ENCODE data around the gene TBX19. TPM values are rescaled to one million over a fixed set of nuclear protein-coding genes. Genes with fewer than 3 reads are reported as not detected.

Gene TBX19
- total RNA-seq, 1 donor from 2014 or later: 3.1 TPM

DNA sequence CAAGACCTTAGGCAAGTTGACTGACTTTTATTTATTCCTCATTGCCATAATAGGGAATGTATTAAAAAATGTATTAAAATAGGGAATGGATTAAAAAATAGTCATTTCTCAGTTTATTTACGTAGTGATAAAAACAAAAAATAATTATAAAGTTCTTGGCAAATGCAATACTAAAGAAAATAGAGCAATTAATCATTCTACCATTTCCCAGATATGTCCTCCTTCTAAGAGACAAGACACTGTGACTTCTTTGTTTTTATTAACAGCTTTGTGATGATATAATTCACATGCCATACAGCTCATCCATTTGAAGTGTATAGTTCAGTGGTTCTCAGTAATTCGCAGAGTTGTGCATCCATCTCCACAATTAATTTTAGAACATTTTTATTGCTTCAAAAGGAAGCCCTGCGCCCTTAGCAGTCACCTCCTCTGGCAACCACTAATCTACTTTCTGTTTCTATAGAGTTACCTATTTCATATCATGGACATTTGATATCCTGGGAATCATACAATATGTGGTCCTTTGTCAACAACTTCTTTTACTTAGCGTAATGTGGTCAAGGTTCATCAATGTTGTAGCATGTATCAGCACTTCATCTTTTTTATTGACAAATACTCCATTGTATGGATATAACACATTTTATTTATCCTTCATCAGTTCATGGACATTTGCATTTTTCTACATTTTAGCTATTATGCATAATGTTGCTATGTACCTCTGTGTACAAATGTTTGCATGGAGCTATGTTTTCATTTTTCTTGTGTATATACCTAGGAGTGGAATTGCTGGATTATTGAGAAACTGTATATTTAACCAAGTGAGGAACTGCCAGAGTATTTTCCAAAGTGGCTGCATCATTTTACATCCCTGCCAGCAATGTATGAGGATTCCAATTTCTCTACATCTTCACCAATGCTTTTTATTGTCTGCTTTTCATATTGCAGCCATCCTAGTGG lies 5.6 kb downstream of the TBX19 start:
- no peaks in the 10 kb centered on the region for H3K9me3 ChIP-seq (ENCODE audit: low read depth)
- Mint-ChIP-seq H3K27ac (no peak overlapping the region), H3K4me3 (no peak overlapping the region), H3K4me1 (peaks cover 5% of the 10 kb centered on the region), H3K36me3 (no peaks in the 10 kb centered on the region), H3K9me3 (no peaks in the 10 kb centered on the region), H3K27me3 (ENCODE audit: insufficient read depth, low read depth) (peaks cover 3% of the 10 kb centered on the region)
- no peak overlapping the region for H3K4me2 ChIP-seq
- peaks cover 5% of the 10 kb centered on the region for H3F3A ChIP-seq (ENCODE audit: low read depth)
- peaks cover 14% of the 10 kb centered on the region for H3K4me1 ChIP-seq
- H4K20me1 ChIP-seq (ENCODE audit: low read depth): no peaks in the 10 kb centered on the region
- H3K27me3 ChIP-seq: no peaks in the 10 kb centered on the region
- H3K79me2 ChIP-seq (ENCODE audit: low read depth): no peaks in the 10 kb centered on the region
- TF ChIP-seq EZH2phosphoT487 (IDR thresholded peaks at IDR 0.05) (no peak), EZH2 (IDR thresholded peaks at IDR 0.05) (no peak)
- TF ChIP-seq, protein P1, sequence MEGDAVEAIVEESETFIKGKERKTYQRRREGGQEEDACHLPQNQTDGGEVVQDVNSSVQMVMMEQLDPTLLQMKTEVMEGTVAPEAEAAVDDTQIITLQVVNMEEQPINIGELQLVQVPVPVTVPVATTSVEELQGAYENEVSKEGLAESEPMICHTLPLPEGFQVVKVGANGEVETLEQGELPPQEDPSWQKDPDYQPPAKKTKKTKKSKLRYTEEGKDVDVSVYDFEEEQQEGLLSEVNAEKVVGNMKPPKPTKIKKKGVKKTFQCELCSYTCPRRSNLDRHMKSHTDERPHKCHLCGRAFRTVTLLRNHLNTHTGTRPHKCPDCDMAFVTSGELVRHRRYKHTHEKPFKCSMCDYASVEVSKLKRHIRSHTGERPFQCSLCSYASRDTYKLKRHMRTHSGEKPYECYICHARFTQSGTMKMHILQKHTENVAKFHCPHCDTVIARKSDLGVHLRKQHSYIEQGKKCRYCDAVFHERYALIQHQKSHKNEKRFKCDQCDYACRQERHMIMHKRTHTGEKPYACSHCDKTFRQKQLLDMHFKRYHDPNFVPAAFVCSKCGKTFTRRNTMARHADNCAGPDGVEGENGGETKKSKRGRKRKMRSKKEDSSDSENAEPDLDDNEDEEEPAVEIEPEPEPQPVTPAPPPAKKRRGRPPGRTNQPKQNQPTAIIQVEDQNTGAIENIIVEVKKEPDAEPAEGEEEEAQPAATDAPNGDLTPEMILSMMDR (IDR thresholded peaks at IDR 0.05): no peak
- DNase-seq (ENCODE audit: low spot score): no peak
- H3K36me3 ChIP-seq: no peaks in the 10 kb centered on the region
- no peak overlapping the region for H2AFZ ChIP-seq (replicated peaks)
- no peak overlapping the region for H3K27ac ChIP-seq
- no peak overlapping the region for H3K4me3 ChIP-seq
- H3K9ac ChIP-seq: no peak overlapping the region

DNA sequence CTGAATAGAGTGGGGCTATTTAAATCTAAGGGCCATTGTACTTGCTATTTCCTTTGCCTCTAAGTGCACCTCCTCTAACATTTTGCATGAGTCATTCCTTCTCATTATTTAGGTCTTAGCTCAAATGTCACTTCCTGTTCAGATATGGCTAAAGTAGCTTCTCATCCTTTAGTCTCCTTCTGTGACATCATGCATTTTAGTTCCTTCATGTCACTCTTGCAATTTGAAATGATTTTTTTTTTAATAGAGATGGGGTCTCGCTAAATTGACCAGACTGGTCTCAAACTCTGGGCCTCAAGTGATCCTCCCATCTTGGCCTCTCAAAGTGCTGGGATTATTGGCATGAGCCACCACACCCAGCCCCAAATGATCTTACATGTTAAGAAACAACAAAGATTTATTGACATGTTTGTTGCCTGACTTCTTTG lies 6.6 kb downstream of the TBX19 start:
- no peak for DNase-seq (ENCODE audit: low spot score)
- no peak for TF ChIP-seq EZH2phosphoT487 (IDR thresholded peaks at IDR 0.05)
- TF ChIP-seq, protein P1 (IDR thresholded peaks at IDR 0.05): no peak
- no peak for TF ChIP-seq EZH2 (IDR thresholded peaks at IDR 0.05)
- Mint-ChIP-seq H3K27me3 (ENCODE audit: insufficient read depth, low read depth) (peaks cover 3% of the 10 kb centered on the region), H3K4me1 (peaks cover 5% of the 10 kb centered on the region), H3K36me3 (no peaks in the 10 kb centered on the region), H3K27ac (no peak overlapping the region), H3K4me3 (no peak overlapping the region), H3K9me3 (no peaks in the 10 kb centered on the region)
- Histone ChIP-seq H3K9me3 (ENCODE audit: low read depth) (no peaks in the 10 kb centered on the region), H3K27me3 (no peaks in the 10 kb centered on the region), H3K9ac (no peak overlapping the region), H3K27ac (no peak overlapping the region), H3K4me2 (no peak overlapping the region), H2AFZ (replicated peaks) (no peak overlapping the region), H3K36me3 (no peaks in the 10 kb centered on the region), H4K20me1 (ENCODE audit: low read depth) (no peaks in the 10 kb centered on the region), H3K4me3 (no peak overlapping the region), H3F3A (ENCODE audit: low read depth) (peaks cover 5% of the 10 kb centered on the region), H3K4me1 (peaks cover 22% of the 10 kb centered on the region), H3K79me2 (ENCODE audit: low read depth) (no peaks in the 10 kb centered on the region)

DNA sequence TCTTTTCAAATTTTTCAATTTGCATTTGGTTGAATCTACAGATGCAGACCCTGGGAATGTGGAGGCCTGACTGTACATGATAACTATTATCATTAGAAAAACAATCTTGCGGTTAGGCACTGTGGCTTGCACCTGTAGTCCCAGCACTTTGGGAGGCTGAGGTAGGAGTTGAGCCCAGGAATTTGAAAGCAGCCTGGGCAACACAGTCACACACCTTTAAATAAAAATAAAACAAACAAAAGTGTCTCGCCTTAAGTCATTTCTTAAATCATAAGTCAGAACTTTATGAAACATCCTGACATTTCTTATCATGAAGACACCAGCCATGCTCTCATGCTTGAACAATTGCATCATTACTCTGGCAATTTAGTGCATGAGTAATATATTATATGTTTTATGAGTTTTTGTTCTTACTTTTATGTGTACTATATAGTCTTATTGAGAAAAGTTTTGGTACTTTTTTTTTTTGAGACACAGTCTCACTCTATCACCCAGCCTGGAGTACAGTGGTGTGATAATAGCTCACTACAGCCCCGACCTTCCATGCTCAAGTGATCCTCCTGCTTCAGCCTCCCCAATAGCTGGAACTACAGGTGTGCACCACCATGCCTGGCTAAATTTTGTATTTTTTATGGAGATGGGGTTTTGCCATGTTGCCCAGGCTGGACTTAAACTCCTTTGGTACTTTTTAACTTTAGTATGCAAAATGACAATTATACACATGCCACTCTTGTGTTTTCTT lies 7.8 kb downstream of the TBX19 start:
- TF ChIP-seq EZH2phosphoT487 (IDR thresholded peaks at IDR 0.05): no peak
- TF ChIP-seq EZH2 (IDR thresholded peaks at IDR 0.05): no peak
- TF ChIP-seq, protein P1 (IDR thresholded peaks at IDR 0.05): no peak
- peaks cover 3% of the 10 kb centered on the region for H3K27me3 Mint-ChIP-seq (ENCODE audit: insufficient read depth, low read depth)
- Histone ChIP-seq H4K20me1 (ENCODE audit: low read depth) (no peaks in the 10 kb centered on the region), H3K4me2 (no peak overlapping the region), H3K9ac (no peak overlapping the region), H3F3A (ENCODE audit: low read depth) (peaks cover 5% of the 10 kb centered on the region), H3K9me3 (ENCODE audit: low read depth) (no peaks in the 10 kb centered on the region), H3K4me3 (no peak overlapping the region), H3K27ac (no peak overlapping the region), H3K4me1 (peaks cover 22% of the 10 kb centered on the region), H3K79me2 (ENCODE audit: low read depth) (no peaks in the 10 kb centered on the region), H2AFZ (replicated peaks) (no peak overlapping the region), H3K36me3 (no peaks in the 10 kb centered on the region), H3K27me3 (no peaks in the 10 kb centered on the region)
- no peak overlapping the region for H3K4me3 Mint-ChIP-seq
- no peaks in the 10 kb centered on the region for H3K9me3 Mint-ChIP-seq
- H3K27ac Mint-ChIP-seq: no peak overlapping the region
- H3K36me3 Mint-ChIP-seq: no peaks in the 10 kb centered on the region
- peaks cover 5% of the 10 kb centered on the region for H3K4me1 Mint-ChIP-seq
- DNase-seq (ENCODE audit: low spot score): no peak
